Neural progenitor cell (in vitro differentiated cells): ENCODE results near the gene GBX2. TPM values are rescaled to one million over a fixed set of nuclear protein-coding genes. Genes with fewer than 3 reads are reported as not detected.

ENCODE experiments used
- DNase-seq: peaks from one replicate; pipeline ENCODE4 v3.0.0-alpha.2; 2016; ENCODE audit warnings: low spot score
- H2AFZ ChIP-seq: fragments of 200-600 bp; sonication (generic); replicated peaks from 2 replicates; pipeline ENCODE4 v1.6.1; 2016; ENCODE audit warnings: antibody characterized with exemption
- H3F3A ChIP-seq: fragments of 200-600 bp; sonication (generic); 2 replicates; pipeline ENCODE4 v1.6.1; 2016; ENCODE audit warnings: antibody characterized with exemption, low read depth
- H3K27ac ChIP-seq: fragments of 200-600 bp; sonication (generic); 2 replicates; pipeline ENCODE4 v1.5.1; 2016; ENCODE audit warnings: mild to moderate bottlenecking
- H3K27me3 ChIP-seq: fragments of 200-600 bp; sonication (generic); 2 replicates; pipeline ENCODE4 v1.6.1; 2016; ENCODE audit warnings: mild to moderate bottlenecking, moderate library complexity
- H3K36me3 ChIP-seq: fragments of 200-600 bp; sonication (generic); 2 replicates; pipeline ENCODE4 v1.5.1; 2016
- H3K4me1 ChIP-seq: fragments of 200-600 bp; sonication (generic); 2 replicates; pipeline ENCODE4 v1.6.1; 2016; ENCODE audit warnings: mixed run types
- H3K4me2 ChIP-seq: fragments of 200-600 bp; sonication (generic); 2 replicates; pipeline ENCODE4 v1.6.1; 2016
- H3K4me3 ChIP-seq: fragments of 200-600 bp; sonication (generic); 2 replicates; pipeline ENCODE4 v1.5.1; 2016
- H3K79me2 ChIP-seq: fragments of 200-600 bp; sonication (generic); 2 replicates; pipeline ENCODE4 v1.6.1; 2016; ENCODE audit warnings: low read depth
- H3K9ac ChIP-seq: fragments of 200-600 bp; sonication (generic); 2 replicates; pipeline ENCODE4 v1.6.1; 2016
- H3K9me3 ChIP-seq: fragments of 200-600 bp; sonication (generic); 2 replicates; pipeline ENCODE4 v1.5.1; 2016; ENCODE audit warnings: low read depth
- H4K20me1 ChIP-seq: fragments of 200-600 bp; sonication (generic); 2 replicates; pipeline ENCODE4 v1.6.1; 2016; ENCODE audit warnings: low read depth
- H3K27ac Mint-ChIP-seq: 3 replicates; pipeline ENCODE4 v1.8.0; 2021; ENCODE audit warnings: mixed read lengths
- H3K27me3 Mint-ChIP-seq: 2 replicates; pipeline ENCODE4 v1.8.0; 2022; ENCODE audit warnings: low read depth, mild to moderate bottlenecking, inconsistent platforms, moderate library complexity, mixed read lengths; ENCODE audit not compliant: insufficient read depth
- H3K36me3 Mint-ChIP-seq: 3 replicates; pipeline ENCODE4 v1.8.0; 2021; ENCODE audit warnings: mixed read lengths
- H3K4me1 Mint-ChIP-seq: 3 replicates; pipeline ENCODE4 v1.8.0; 2021; ENCODE audit warnings: mixed read lengths
- H3K4me3 Mint-ChIP-seq: 3 replicates; pipeline ENCODE4 v1.8.0; 2021; ENCODE audit warnings: mild to moderate bottlenecking, moderate library complexity, mixed read lengths
- H3K9me3 Mint-ChIP-seq: 3 replicates; pipeline ENCODE4 v1.8.0; 2020; ENCODE audit warnings: mixed read lengths
- EZH2 ChIP-seq: fragments of 200-600 bp; sonication (generic); IDR thresholded peaks from 2 replicates; pipeline ENCODE4 v1.6.1; 2017; ENCODE audit warnings: antibody characterized with exemption, mild to moderate bottlenecking, moderate library complexity
- EZH2phosphoT487 ChIP-seq: fragments of 200-600 bp; sonication (generic); IDR thresholded peaks from 2 replicates; pipeline ENCODE4 v1.6.1; 2017; ENCODE audit warnings: antibody characterized with exemption
- total RNA-seq: library from RNA; depleted of rRNA; stranded (reverse); fragments of >200 nt; gene quantifications from 2 replicates; pipeline ENCODE4 v1.2.3, GENCODE V29; 2015; ENCODE audit warnings: low replicate concordance
- TF ChIP-seq, protein P1 (sequence below): fragments of 200-600 bp; sonication (generic); IDR thresholded peaks from 2 replicates; pipeline ENCODE4 v1.5.1; 2017; ENCODE audit warnings: antibody characterized with exemption, mild to moderate bottlenecking

GBX2 gene
- total RNA-seq, 1 donor from 2014 or later: not detected

DNA sequence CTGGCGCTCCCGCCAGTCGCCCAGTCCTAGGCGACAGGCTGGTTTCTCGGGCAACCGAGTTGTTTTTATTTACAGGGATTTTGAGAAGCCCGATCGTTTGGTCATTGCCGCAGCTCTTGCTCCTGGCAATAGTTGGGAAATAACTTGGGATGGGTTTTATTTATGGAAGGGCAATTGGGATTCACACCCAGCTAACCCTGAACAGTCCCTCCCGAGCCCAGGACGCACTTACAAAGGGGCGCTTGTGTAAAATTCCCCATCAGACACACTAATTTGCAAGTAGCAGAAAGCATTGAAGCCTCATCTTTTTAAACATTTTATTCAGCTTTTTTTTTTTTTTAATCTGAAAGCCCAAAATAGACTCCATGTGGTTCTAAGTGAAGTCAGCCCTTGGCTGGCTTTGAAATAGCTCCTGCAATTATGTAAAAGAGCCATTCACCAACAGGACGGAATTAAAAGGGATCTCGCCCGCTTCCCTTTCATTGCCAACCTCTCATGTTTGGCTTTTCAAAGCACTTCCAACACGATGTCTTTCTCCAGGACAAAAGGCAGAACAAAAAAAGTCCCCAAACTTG is 3.6 kb upstream of the GBX2 start:
- Histone ChIP-seq H3F3A (peaks cover 76% of the 10 kb centered on the region), H3K27me3 (peaks cover 100% of the 10 kb centered on the region), H3K4me2 (peak overlapping the region; percentile 49), H2AFZ (no peak overlapping the region), H3K79me2 (no peaks in the 10 kb centered on the region), H3K9ac (no peak overlapping the region), H3K36me3 (no peaks in the 10 kb centered on the region), H3K9me3 (no peaks in the 10 kb centered on the region), H4K20me1 (peaks cover 89% of the 10 kb centered on the region), H3K4me1 (peaks cover 39% of the 10 kb centered on the region), H3K4me3 (no peak overlapping the region), H3K27ac (no peak overlapping the region)
- DNase-seq: peak; percentile 60
- H3K36me3 Mint-ChIP-seq: no peaks in the 10 kb centered on the region
- H3K27me3 Mint-ChIP-seq: peaks cover 64% of the 10 kb centered on the region
- peaks cover 59% of the 10 kb centered on the region for H3K4me1 Mint-ChIP-seq
- peak overlapping the region; percentile 84 for H3K4me3 Mint-ChIP-seq
- peak; percentile 17 for TF ChIP-seq EZH2phosphoT487
- TF ChIP-seq, protein P1, sequence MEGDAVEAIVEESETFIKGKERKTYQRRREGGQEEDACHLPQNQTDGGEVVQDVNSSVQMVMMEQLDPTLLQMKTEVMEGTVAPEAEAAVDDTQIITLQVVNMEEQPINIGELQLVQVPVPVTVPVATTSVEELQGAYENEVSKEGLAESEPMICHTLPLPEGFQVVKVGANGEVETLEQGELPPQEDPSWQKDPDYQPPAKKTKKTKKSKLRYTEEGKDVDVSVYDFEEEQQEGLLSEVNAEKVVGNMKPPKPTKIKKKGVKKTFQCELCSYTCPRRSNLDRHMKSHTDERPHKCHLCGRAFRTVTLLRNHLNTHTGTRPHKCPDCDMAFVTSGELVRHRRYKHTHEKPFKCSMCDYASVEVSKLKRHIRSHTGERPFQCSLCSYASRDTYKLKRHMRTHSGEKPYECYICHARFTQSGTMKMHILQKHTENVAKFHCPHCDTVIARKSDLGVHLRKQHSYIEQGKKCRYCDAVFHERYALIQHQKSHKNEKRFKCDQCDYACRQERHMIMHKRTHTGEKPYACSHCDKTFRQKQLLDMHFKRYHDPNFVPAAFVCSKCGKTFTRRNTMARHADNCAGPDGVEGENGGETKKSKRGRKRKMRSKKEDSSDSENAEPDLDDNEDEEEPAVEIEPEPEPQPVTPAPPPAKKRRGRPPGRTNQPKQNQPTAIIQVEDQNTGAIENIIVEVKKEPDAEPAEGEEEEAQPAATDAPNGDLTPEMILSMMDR: no peak
- TF ChIP-seq EZH2: no peak
- H3K9me3 Mint-ChIP-seq: no peaks in the 10 kb centered on the region
- no peak overlapping the region for H3K27ac Mint-ChIP-seq

DNA sequence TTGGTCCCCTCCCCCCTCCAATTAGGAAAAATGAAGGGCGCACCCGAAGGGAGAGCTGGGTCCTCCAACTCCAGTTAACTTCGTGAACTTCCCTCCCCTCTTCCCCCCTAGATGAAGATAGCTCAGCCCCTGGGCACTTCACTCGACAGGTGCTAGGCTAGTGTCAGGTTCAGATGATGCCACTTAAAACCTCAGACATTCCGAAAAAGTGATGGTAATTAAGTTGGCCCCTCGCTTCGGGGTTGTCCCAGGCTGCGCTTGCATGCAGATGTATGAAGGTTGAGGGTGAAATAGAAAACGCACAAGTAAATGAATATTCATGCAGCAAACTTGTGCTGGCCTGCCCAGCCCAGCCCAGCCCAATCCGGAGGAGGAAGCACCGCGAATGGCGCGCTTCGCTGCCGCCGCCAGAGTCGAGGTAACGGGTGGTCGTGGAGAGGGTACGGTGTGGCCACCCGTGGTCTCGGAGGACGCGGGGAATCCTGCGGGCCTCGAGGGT is 3.0 kb upstream of the GBX2 start:
- Histone ChIP-seq H3K4me3 (no peak overlapping the region), H2AFZ (no peak overlapping the region)

DNA sequence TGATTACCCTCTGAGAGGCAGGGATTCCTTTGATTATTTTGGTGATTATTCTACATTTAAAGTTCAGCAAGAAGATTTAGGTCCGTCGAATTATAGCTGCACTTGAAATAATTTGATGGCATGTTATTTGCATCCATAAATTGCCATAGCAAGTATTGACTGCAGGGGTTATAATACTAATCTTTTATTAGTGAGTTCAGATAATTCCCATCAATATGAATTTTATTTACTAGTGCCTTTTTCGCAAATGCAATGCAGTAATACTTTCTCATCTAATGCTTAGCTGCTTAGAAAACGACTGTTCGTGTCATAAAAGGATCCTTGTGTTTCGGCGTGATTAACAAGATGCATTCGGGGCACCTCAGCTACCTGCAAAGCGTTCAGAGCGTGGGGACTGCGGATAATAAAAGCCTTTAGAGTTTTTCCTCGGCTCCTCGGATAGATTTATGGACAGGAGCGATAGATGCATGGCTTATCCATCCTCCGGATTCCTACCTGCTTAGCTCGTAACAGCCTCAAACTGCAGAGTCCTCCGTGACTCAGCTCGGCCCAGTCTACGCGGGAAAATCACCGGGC is 2.5 kb upstream of the GBX2 start:
- H3K4me1 ChIP-seq: peaks cover 46% of the 10 kb centered on the region
- H3K27me3 ChIP-seq: peaks cover 100% of the 10 kb centered on the region
- no peak overlapping the region for H3K27ac ChIP-seq
- no peak overlapping the region for H3K27ac Mint-ChIP-seq
- H3K36me3 ChIP-seq: no peaks in the 10 kb centered on the region
- DNase-seq: peak; percentile 24
- peaks cover 80% of the 10 kb centered on the region for H3F3A ChIP-seq
- no peaks in the 10 kb centered on the region for H3K9me3 Mint-ChIP-seq
- no peaks in the 10 kb centered on the region for H3K79me2 ChIP-seq
- TF ChIP-seq EZH2: no peak
- TF ChIP-seq, protein P1: no peak
- TF ChIP-seq EZH2phosphoT487: no peak
- H3K4me3 ChIP-seq: no peak overlapping the region
- no peak overlapping the region for H3K9ac ChIP-seq
- H2AFZ ChIP-seq: no peak overlapping the region
- peaks cover 89% of the 10 kb centered on the region for H4K20me1 ChIP-seq
- peak overlapping the region; percentile 84 for H3K4me3 Mint-ChIP-seq
- no peaks in the 10 kb centered on the region for H3K9me3 ChIP-seq
- H3K4me1 Mint-ChIP-seq: peaks cover 59% of the 10 kb centered on the region
- H3K4me2 ChIP-seq: no peak overlapping the region
- H3K27me3 Mint-ChIP-seq: peaks cover 66% of the 10 kb centered on the region
- H3K36me3 Mint-ChIP-seq: no peaks in the 10 kb centered on the region

More for the DNA sequence above, 3.0 kb upstream of the GBX2 start:
- H3K4me3 Mint-ChIP-seq: peak overlapping the region; percentile 84
- Histone ChIP-seq H3K79me2 (no peaks in the 10 kb centered on the region), H3K9ac (no peak overlapping the region), H4K20me1 (peaks cover 89% of the 10 kb centered on the region), H3K4me1 (peaks cover 42% of the 10 kb centered on the region), H3K4me2 (peak overlapping the region; percentile 49), H3K36me3 (no peaks in the 10 kb centered on the region), H3K9me3 (no peaks in the 10 kb centered on the region), H3K27me3 (peaks cover 100% of the 10 kb centered on the region), H3F3A (peaks cover 78% of the 10 kb centered on the region), H3K27ac (no peak overlapping the region)
- DNase-seq: peak; percentile 53
- no peaks in the 10 kb centered on the region for H3K36me3 Mint-ChIP-seq
- no peaks in the 10 kb centered on the region for H3K9me3 Mint-ChIP-seq
- peaks cover 65% of the 10 kb centered on the region for H3K27me3 Mint-ChIP-seq
- peaks cover 61% of the 10 kb centered on the region for H3K4me1 Mint-ChIP-seq
- TF ChIP-seq EZH2: peak; percentile 38
- no peak for TF ChIP-seq EZH2phosphoT487
- no peak overlapping the region for H3K27ac Mint-ChIP-seq
